Measurements from ENCODE around the gene FAM163B.

DNA sequence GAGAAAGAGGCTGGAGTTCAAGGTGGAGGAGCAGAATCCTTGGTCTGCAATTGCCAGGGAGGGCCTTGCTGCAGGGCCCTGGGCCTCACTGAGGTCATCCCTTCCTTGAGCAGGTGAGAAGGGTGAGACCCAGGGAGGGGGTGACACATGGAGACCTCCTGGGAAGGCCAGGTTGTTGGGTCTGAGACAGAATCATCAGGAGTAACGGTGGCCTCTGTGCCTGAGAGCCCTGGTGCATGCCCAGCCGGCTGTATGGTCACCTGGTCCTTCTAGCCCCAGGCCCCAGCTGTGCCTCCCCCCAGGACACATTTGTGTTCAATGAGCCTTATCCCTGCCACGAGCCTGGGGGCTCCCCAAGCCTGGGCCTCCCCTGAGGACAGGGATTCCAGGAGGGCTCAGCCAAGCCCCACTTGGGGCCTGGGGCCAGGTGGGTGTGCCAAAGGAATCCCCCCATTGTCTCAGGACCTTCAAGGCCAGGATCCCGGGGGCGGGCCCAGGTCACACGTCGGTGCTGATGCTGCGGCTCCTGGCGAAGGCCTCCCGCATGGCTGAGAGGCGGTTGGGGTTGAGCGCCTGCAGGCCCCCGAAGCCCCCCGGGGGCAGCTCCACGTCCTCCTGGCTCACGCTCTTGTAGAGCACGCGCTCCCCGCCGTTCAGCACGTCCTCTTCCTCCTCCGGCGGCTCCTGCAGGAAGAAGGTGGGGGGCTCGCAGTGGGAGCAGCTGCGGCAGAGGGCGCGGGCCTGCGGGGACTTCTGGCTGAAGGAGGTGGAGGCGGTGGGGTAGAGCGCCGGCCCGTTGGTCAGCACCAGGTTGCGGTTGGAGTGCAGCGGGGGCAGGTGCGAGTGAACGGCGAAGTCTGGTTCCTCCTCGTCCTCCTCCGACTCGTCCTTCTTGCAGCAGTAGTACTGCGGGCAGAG lies 30.4 kb downstream of the FAM163B start:
- TF ChIP-seq, protein P1, sequence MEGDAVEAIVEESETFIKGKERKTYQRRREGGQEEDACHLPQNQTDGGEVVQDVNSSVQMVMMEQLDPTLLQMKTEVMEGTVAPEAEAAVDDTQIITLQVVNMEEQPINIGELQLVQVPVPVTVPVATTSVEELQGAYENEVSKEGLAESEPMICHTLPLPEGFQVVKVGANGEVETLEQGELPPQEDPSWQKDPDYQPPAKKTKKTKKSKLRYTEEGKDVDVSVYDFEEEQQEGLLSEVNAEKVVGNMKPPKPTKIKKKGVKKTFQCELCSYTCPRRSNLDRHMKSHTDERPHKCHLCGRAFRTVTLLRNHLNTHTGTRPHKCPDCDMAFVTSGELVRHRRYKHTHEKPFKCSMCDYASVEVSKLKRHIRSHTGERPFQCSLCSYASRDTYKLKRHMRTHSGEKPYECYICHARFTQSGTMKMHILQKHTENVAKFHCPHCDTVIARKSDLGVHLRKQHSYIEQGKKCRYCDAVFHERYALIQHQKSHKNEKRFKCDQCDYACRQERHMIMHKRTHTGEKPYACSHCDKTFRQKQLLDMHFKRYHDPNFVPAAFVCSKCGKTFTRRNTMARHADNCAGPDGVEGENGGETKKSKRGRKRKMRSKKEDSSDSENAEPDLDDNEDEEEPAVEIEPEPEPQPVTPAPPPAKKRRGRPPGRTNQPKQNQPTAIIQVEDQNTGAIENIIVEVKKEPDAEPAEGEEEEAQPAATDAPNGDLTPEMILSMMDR (IDR thresholded peaks at IDR 0.05; ENCODE audit: low read length): no peak
- TF ChIP-seq EZH2 (optimal IDR thresholded peaks at IDR 0.05; ENCODE audit: low read depth, low read length): no peak

All from MM.1S (cell line).